ENCODE data around the gene NR1H4.
A peak's percentile ranks its signal among the peaks of the same experiment; 100 is the strongest.
"Not testable (repeated sequence)": the region's sequence is repeated elsewhere in the genome, so short reads cannot be mapped to it uniquely, and the experiment has no call there.

NR1H4 gene

DNA sequence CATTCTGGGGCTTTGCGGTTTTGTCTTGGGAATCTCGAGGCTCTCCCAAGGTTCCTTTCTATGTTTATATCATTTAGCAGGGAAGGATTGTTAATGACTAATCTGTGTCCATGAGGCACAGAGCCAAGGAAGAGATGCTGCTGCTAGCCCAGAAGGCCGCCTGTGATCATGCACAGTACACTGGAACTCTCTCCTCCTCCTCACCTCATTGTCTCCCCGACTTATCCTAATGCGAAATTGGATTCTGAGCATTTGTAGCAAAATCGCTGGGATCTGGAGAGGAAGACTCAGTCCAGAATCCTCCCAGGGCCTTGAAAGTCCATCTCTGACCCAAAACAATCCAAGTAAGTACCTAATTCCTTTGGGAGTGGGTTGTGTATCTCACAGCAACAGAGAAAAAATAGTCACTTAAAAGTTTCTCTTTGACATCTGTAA lies at the start of gene NR1H4:
NR1H4 (plus strand) TSS at position 151 of the 435 bp plus-strand sequence. CDS start 19,458 bp downstream, outside the sequence.
- DNase-seq (ENCODE audit: low spot score), result peak; percentile 34

DNA sequence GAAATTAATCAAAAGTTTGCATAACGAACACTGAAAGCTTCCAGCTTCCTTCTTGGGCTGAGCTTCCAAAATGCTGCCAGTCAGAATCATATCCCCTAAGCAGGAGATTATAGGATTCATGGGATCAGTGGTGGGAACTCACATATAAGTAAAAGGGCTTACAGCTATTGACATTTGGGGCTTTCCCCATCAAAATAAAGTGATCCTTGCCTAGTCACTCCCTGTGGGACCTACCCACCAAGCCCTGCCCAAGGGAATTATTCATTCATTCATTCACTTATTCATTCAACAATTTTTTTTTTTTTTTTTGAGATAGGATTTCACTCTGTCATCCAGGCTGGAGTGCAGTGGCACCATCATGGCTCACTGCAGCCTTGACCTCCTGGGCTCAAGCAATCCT lies 47.5 kb upstream of the NR1H4 start:
- DNase-seq (ENCODE audit: low spot score), result no peak

DNA sequence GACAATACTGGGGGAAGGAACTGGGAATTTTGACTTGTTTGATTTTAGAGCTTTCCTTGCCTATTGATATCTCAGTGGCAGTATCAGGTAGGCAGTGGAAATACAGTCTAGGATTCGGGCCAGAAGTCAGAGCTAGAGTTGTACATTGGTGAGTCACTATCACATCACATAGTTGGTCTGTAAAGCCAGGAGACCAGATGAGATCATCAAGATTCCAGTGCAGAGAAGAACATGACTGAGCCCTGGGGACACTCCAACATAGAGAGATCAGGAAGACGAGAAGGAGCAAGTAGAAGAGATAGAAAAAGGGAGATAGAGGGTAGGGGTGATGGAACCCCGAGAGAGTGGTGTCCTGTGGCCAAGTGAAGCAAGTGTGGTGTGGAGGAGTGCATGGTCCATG lies 46.6 kb upstream of the NR1H4 start:
- no peak for DNase-seq (ENCODE audit: low spot score)

DNA sequence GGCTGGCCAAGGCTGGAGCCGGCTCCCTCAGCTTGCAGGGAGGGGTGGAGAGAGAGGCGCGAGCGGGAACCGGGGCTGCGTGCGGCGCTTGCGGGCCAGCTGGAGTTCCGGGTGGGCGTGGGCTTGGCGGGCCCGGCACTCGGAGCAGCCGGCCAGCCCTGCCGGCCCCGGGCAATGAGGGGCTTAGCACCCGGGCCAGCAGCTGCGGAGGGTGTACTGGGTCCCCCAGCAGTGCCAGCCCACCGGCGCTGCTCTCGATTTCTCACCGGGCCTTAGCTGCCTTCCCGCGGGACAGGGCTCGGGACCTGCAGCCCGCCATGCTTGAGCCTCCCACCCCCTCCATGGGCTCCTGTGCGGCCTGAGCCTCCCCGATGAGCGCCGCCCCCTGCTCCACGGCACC lies 43.4 kb upstream of the NR1H4 start:
- not testable (repeated sequence) for DNase-seq (ENCODE audit: low spot score)

DNA sequence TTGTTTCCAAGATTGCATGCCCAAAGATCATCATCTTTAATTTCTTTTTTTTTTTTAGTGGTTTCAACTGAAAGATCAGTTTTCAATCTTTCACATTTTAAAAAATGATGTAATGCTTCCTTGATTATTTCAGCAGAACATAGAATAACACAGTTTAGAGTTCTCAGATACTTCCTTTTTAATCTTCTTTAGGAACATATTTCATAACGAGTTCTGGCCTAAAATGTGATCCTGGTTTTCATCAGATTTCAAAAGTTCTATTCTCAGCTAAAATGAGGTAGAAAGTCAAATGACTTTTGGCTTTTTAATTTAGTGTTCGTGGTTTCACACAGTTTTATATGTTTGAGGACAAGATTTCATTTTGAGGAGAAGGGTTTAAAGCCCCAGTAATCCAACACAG lies 40.0 kb upstream of the NR1H4 start:
- DNase-seq (ENCODE audit: low spot score), result no peak

DNA sequence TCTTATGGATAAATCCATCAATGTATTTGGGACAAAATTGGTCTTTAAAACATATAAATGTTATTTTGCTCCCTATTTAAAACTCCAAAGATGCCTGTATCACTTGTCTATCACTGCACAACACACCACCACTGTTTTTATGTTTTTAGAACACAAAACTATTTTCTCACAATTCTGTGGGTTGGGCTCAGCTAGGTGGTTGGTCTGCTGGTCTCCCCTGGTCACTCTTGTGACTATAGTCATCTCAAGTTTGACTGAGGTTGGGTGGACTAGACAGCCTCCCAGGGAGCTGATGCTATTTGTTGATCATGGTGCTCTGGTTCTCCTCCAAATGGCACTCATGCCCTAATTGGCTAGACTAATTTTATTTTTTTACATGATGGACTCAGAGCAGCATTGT lies 39.5 kb upstream of the NR1H4 start:
- DNase-seq (ENCODE audit: low spot score), result no peak

DNA sequence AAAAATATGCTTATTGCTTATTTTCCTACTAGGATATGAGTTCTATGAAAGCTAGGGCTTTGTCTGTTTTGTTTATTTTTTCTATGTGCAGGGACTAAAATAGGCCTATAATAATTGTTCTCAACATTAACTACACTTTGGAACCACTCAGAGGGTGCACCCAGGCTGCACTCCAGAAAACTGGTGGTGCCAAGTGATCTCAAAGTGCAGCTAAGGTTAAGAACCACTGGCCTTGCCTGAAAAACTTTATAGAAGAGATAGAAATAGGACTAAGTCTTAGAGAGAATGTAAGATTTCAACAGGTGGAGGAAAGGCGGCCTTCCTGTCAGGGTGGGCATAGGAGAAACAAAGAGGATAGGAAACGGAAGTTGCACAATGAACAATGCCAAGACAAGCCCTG lies 37.7 kb upstream of the NR1H4 start:
- no peak for DNase-seq (ENCODE audit: low spot score)

DNA sequence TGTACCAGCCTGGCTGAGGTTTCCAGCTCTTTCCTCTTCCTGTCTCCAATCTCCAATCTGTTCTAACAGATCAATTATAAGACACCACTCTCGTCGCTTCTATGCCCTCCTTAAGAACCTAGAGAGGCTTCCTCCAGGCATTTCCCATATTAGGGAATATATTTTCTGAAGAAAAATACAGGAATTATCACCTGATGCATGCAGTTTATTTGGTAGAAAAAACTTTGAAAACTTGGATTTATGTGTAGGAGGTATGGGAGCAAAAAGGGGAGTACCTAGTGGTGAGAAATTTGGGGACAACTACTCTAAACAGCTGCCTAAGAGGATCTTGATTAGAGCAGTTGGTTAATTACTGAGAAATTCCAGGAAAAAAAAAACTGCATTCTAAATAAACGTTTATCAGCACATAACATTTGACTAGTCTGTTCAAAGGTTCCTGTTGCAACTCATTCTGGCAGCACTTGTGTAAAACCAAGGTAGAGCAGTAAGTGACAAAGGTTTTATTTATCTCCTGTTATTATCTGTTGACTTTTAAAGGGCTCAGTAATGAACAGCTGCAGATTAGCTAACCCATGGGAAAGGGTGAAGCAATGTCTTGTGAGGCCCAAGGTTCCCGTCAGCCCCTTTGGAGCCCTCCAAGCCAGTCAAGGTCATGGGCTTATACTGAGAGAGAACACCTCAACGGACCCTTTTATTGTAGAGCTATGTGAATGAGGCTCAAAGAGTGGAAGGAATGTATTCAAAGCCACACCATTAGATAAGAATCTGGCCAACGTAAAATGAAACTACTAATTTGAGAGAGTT lies 36.4 kb upstream of the NR1H4 start:
- no peak for DNase-seq (ENCODE audit: low spot score)

DNA sequence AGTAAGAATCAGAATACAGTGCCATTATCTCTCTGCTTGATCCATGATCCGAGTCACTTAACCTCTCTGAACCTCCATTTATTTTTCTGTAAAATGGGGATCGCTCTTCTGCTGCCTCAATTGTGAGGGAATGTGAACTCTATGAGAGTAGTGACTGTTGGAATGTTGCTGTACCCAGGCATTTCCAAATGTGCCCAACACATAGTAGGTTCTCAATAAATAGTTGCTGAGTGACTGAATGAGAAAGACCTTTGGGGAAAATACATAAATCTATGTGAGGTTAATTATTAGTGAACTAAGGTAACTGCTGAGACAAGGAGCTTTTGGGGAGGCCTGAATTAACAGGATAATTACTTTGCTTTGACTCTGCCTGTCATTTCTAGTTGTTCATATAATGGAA lies 33.9 kb upstream of the NR1H4 start:
- no peak for DNase-seq (ENCODE audit: low spot score)

DNA sequence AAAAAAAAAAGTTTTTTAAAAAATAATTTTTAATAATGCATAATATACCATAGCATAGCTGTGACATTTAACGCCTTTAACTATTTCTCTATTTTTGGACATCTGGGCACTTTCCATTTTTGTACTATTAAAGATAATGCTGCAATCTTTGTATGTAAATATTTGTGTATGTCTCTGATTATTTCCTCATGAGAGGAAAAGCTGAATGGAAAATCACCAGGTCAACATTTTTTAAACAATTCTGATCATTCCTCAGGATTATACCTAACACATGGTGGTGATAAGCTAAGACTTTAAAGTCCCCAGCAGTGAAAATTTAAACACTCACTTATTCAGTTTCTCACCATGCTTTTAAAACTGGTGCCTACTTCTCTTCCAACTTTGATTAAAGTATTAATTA lies 31.3 kb upstream of the NR1H4 start:
- DNase-seq (ENCODE audit: low spot score), result no peak

DNA sequence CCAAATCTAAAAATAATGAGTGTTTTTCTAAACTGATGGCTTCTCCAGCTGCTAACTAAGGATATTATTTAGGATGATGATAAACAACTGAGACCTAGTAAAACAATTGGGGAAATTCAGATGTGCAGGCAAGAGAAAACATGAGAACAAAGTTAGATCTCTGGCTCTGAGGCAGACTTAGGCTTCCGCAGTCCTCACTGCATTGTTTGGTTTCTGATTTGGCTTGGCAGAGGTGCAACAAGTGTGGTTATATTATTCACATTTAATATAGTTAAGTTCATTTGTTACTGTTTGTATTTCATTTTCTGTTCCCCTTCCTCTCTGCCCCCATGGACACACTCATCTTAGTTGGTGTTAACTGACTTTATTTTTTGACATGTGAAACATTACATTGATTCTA lies 30.2 kb upstream of the NR1H4 start:
- no peak for DNase-seq (ENCODE audit: low spot score)

DNA sequence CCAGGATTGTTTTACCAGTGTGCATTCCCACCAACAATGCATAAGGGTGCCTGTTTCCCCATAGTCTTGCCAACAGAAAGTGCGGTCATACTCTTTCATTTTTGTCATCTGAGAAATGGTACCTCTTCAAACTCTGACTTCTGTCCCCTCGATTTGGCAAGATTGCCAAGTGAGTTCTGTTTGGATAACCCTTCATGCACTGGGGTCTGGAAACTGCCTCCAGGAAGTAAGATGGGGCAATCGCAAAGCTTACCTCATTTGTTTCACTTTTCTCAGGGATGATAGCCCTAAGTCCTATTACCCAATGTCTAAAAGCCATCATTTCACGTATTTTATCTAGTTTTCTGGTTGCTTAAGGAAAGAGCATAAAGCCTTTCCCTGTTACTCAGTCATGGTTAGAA lies 28.6 kb upstream of the NR1H4 start:
- no peak for DNase-seq (ENCODE audit: low spot score)

DNA sequence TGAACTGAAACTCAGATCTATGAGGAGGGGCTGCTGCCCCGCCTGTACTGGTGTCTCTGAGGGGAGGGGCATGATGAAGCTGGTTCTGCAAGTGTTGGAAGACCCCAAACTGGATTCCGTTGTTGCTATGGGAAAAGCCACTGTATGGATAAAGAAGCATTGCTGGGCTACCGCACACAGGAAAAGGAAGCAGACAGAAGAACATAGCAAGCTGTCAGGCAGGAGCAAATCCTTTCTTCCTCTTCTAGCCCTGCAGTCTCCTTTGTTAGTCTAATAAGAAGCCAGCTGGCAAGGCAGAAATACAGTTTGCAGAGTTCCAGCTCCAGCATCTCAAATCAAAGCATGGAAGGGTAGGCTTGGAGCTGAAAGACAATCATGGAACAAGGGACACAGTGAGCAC lies 26.3 kb upstream of the NR1H4 start:
- DNase-seq (ENCODE audit: low spot score), result peak; percentile 27

DNA sequence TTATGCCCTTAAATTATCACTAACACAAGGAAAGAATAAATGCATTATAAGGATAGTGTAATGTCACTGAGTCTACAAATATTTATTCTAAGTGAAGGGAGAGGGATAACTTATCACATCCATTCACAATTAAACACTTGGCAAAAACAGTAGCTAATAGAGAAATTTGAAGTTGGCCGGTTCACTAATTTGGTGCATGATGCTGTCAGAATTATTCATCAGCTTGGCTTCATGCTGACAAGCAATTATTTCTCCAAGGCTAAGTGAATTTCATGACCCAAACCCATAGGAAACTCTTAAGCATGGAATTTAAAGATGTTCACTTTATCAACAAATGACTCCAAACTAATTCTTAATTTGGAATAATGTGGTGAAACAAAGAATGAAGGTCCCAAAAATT lies 25.0 kb upstream of the NR1H4 start:
- no peak for DNase-seq (ENCODE audit: low spot score)

DNA sequence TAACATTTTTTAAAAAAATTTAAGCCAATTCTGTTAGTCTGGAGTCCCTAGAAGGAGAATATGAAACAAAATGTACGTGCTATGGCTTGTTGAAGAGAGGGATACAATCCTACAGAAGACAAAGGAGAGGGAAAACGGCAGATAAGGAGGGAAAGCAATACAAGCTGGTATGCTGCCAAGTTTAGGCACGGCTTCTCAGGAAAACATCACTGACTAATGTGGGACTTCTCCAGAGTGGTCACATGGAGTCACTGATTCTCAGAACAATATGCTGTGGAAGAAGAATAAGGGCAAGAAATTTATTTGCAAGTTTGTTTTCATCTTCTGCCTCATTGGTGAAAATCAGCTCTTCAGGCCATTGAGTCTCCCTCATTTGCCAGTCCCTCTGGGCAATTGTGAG lies 22.9 kb upstream of the NR1H4 start:
- DNase-seq (ENCODE audit: low spot score), result no peak

DNA sequence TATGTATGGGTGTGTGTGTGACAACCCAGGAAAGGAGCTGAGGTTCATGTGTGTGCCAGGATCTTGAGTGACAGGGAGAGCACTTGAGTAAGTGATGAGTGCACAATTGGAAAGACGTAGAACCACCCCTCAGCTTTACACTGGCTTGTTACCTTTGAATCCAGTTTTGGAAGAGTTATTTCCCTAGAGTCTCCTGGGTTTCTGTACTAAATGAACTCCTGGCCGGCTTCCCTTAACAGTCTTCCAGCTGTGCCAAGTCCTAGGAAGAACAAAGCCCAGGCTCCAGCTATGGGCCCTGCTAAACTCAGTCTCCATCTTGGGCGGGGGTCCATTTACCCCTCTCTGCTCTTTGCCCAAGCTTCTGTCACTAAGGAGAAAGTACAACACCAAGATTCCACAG lies 19.7 kb upstream of the NR1H4 start:
- no peak for DNase-seq (ENCODE audit: low spot score)

DNA sequence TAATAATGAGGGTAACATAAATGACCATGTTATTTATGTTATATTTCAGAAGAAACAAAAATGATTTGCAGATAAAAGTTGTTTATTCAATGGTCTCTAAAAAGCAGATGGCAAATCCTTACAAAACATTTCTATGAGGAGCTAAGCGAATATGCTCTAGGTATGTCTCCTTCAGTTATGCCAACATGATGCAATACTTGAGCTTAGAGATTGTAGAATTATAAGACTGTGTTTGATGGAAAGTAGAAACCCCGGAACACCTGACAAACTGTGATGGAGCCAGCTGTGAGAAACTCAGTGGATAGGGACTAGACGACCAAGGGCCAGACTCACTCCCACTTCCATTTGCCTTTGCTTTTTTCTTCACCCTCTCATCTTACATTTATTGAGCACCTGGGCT lies 17.8 kb upstream of the NR1H4 start:
- DNase-seq (ENCODE audit: low spot score), result no peak

DNA sequence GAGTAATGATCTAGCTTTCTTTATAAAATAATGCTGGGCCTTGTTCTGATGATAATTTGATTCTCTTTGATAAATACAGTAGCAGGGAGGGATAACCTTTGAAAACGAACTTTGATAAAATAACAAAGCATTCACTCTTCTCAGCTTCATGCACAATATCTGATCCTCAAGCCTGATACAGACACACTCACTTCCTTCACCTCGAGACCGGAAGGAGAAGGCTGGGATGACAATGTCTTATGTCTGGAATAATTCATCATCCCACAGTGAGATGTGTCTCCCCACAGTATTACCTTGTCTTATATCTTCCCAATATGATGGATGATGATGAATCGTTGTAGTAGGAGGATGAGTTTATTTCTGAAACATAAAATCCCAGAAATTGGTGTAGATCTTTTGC lies 15.5 kb upstream of the NR1H4 start:
- DNase-seq (ENCODE audit: low spot score), result no peak

DNA sequence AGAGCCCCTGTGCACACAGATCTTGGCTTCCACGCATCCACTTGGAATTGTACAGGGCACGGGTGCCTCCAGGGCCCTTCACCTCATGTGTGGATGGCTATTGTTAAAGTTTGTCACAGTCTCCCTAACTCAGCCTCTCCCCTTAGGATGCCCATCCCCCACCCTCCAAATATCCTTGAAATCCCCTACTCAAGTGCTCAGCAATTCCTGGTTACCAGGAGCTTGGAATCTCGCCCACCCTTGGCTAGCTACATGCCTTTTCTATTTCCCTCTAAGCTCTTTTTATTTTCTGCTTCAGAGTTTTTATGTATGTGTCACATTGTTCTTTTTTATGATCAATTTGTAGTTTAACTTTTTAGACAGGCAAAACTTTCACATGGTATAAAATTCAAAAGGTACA lies 13.0 kb upstream of the NR1H4 start:
- DNase-seq (ENCODE audit: low spot score), result no peak

DNA sequence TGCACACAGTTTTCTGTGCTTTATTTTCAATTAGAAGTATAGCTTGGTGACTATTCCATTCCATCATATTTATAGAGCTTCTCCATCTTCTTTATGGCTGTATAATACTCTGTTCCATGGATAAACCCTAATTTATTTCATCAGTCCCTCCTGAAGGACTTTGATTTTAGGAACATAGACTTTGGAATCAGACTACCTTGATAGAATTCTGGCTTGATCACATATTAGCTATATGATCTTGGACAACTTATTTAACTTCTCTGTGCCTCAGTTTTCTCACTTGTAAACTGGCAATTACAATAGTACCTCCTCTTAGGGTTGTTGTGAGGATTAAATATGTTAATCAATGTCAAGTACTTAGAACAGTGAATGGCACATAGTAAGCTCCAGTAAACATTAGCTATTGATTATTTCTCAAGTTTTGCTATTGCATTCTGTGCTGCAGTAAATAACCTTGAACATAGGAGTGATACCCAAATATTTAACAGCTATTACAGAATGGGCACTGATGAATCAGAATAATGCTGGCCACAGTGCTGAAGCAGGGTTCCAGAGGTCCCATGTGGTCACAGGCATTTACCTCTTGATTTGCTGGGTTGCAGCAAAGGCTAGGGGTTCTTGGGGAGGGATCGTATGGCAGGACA lies 12.2 kb upstream of the NR1H4 start:
- DNase-seq (ENCODE audit: low spot score), result no peak

DNA sequence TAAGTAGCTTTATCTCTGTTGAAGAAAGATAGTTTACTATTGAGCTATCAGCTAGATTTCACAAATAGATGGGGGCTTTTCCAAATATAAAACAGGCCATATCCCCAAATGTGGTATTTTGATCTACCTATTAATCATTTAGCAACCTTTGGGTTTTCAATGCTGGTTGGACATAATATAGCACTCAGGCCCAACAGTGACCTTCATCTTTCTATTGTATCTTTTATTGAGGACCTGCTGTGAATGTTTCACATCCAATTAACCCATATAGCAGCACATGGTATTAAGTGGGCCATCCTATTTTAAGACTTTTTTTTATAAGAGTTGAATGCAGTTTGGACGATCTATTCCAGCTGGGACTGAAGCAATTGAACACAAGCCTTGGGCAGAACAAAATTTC lies 10.0 kb upstream of the NR1H4 start:
- DNase-seq (ENCODE audit: low spot score), result no peak

DNA sequence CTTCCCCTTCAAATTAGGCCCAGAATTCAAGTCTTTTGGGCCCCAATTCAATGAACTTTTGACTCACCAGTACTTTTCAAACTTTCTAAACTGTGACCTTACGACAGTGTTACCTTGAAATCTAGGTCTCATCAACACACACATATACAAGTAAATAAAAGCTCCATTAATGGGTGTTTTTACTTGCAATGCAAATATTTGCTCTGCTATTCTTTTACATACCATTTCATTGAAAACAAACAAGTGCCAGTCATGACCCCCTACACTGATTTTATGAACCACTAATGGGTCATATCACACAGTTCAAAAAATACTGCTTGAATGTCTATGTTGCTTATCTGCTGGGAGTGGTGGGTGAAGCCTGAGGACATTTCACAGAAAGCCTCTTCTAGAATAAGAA lies 9.1 kb upstream of the NR1H4 start:
- no peak for DNase-seq (ENCODE audit: low spot score)

DNA sequence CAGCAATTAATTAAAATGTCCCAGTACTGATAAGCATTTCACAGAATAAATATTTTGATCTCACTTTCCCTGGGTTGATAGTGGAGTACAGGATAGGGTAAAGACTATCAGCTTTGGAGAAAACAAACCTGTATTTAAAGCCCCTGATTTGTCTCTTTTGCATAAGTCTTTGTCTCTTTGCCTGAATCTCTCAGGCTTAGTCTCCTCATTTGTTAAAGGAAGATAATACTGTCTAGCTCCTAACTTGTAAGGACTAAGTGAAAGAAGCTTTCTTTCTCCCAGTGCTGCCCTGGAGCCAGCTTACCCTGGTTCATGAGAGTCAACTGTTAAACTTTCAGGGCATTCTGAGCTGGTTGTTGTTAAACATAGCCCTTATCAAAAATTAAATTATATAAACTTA lies 5.5 kb upstream of the NR1H4 start:
- no peak for DNase-seq (ENCODE audit: low spot score)

DNA sequence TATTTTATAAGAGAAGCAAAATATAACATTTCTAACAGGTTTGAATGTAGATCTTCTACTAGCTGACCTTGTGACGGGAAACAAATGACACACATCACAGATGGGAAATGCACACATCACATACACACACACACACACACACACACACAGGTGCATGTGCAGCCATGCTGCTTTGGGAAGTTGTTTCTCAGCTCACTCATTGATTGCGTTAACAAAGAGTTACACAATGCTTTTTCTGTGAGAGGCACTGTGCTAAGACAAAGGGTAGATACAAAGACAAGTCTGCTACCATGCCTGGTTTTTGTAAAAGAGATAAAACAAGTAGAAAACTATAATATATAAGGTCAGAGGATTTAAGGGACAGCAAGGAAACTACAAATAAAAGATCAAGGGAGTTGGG lies 1.3 kb upstream of the NR1H4 start:
- DNase-seq (ENCODE audit: low spot score), result no peak

All from Ammon's horn (tissue), 1 donor.